Medulla oblongata (tissue), 1 donor: ENCODE data around the gene RTN4IP1.
A peak's percentile ranks its signal among the peaks of the same experiment; 100 is the strongest.

Experiments
- DNase-seq: peaks from one replicate; pipeline ENCODE4 v3.0.0-alpha.2; 2015; ENCODE audit errors: extremely low spot score

RTN4IP1 gene

GRCh38 chr6:106547601-106548453 lies 81.5 kb downstream of the RTN4IP1 start:
- DNase-seq, result no peak

GRCh38 chr6:106546691-106547414 lies 82.4 kb downstream of the RTN4IP1 start:
- DNase-seq, result no peak

GRCh38 chr6:106546261-106546690 lies 83.0 kb downstream of the RTN4IP1 start:
- no peak for DNase-seq

- DNase-seq, result no peak
Measured at GRCh38 chr6:106540907-106541306, 88.4 kb downstream of the RTN4IP1 start.

GRCh38 chr6:106540432-106540831 lies 88.9 kb downstream of the RTN4IP1 start:
- no peak for DNase-seq

- DNase-seq, result peak; percentile 46
Measured at GRCh38 chr6:106539936-106540335, 89.4 kb downstream of the RTN4IP1 start.

GRCh38 chr6:106538145-106538544 lies 91.2 kb downstream of the RTN4IP1 start:
- DNase-seq, result no peak

GRCh38 chr6:106537662-106538061 lies 91.6 kb downstream of the RTN4IP1 start:
- no peak for DNase-seq

GRCh38 chr6:106536851-106537250 lies 92.4 kb downstream of the RTN4IP1 start:
- DNase-seq, result no peak

- DNase-seq, result no peak
Measured at GRCh38 chr6:106536357-106536756, 92.9 kb downstream of the RTN4IP1 start.

GRCh38 chr6:106535012-106535411 lies 94.3 kb downstream of the RTN4IP1 start:
- no peak for DNase-seq

- DNase-seq, result no peak
Measured at GRCh38 chr6:106534564-106534982, 94.7 kb downstream of the RTN4IP1 start.

- DNase-seq, result no peak
Measured at GRCh38 chr6:106534004-106534403, 95.3 kb downstream of the RTN4IP1 start.

- no peak for DNase-seq
Measured at GRCh38 chr6:106533054-106533453, 96.2 kb downstream of the RTN4IP1 start.

- no peak for DNase-seq
Measured at GRCh38 chr6:106530502-106530901, 98.8 kb downstream of the RTN4IP1 start.

GRCh38 chr6:106530026-106530425 lies 99.3 kb downstream of the RTN4IP1 start:
- no peak for DNase-seq

- no peak for DNase-seq
Measured at GRCh38 chr6:106529438-106529837, 99.9 kb downstream of the RTN4IP1 start.

- no peak for DNase-seq
Measured at GRCh38 chr6:106528521-106528920, 100.8 kb downstream of the RTN4IP1 start.

GRCh38 chr6:106527979-106528378 lies 101.3 kb downstream of the RTN4IP1 start:
- DNase-seq, result no peak

GRCh38 chr6:106527117-106527516 lies 102.2 kb downstream of the RTN4IP1 start:
- no peak for DNase-seq

- DNase-seq, result no peak
Measured at GRCh38 chr6:106525882-106526275, 103.4 kb downstream of the RTN4IP1 start.

- no peak for DNase-seq
Measured at GRCh38 chr6:106525107-106525881, 104.0 kb downstream of the RTN4IP1 start.
